HG03354 (cell line): ENCODE results near the gene HPN.

Experiments
- ATAC-seq: cut with Tn5 transposase; IDR thresholded peaks from one replicate; pipeline ENCODE4 v1.9.1; 2021; ENCODE audit warnings: mild to moderate bottlenecking; ENCODE audit not compliant: unreplicated experiment, poor library complexity, severe bottlenecking

Gene HPN

DNA sequence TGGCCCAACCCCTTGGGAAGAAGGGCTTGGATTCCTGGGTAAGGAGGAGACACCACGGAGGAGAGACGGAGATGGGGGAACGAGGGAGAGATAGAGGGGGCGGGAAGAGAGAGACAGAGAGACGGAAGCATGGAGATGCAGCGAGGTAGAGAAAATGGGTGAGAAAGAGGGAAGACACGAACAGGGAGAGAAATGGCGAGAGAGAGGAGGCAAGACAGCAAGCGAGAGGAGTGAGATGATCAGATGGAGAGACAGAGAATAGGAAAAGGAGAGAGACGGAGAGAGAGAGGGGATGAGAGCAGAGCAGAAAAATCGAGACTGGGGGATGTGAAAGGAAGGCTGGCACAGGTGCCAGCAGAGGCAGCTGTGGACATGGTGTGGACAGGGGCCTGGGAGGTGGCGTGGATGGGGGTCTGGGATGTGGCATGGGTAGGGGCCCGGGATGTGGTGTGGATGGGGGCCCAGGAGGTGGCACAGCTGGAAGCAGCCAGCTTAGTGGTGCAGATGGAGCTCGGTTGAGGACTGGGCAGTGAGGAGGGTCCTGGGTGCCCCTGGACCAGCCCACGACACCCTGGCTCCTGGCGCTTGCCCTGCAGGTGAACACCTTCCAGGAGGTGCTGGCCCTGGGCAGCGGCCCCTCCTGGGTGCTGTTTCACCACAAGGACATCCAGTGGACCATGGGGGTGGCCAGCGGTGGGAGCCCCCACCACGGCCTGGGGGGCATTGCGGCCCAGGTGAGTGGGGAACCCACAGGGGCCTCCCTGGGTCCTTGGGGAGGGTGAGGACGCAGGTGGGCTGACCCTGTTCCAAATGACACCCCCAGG, 33.9 kb downstream of the HPN start:
- ATAC-seq: no peak

DNA sequence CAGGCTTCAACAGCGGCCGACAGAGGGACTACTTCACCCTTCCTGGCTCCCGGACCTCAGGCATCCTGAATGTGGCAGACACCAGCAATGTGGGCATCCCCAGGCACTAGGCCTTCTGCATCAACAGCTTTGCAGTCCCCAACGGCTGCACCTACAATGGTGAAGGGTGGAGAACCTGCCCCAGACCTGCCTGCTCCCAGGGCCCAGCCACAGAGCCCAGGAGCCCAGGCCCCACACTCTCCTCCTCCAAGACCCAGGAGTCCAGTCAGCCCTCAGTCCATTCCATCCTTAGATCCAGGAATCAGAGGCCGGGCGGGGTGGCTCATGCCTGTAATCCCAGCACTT, 34.5 kb downstream of the HPN start:
- ATAC-seq: no peak

DNA sequence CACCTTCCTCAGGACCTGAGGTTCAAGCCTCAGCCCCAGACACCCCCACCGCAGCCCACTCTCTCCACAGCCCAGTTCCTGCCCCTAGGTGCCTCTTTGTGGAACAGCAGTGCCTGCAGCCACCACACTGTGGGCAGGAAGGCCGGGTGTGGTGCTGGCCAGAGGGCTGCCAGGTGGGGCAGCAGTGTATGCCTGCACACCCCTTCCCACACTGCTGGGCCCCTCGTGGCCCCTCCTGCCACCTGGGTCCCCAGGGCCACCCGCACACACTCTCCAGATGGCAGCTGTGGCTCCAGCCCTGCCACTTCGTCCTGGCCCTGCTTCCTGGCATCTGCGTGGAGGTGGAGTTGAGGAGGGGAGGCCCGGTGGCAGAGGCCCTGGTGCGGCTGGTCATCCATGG, 35.1 kb downstream of the HPN start:
- ATAC-seq: no peak

DNA sequence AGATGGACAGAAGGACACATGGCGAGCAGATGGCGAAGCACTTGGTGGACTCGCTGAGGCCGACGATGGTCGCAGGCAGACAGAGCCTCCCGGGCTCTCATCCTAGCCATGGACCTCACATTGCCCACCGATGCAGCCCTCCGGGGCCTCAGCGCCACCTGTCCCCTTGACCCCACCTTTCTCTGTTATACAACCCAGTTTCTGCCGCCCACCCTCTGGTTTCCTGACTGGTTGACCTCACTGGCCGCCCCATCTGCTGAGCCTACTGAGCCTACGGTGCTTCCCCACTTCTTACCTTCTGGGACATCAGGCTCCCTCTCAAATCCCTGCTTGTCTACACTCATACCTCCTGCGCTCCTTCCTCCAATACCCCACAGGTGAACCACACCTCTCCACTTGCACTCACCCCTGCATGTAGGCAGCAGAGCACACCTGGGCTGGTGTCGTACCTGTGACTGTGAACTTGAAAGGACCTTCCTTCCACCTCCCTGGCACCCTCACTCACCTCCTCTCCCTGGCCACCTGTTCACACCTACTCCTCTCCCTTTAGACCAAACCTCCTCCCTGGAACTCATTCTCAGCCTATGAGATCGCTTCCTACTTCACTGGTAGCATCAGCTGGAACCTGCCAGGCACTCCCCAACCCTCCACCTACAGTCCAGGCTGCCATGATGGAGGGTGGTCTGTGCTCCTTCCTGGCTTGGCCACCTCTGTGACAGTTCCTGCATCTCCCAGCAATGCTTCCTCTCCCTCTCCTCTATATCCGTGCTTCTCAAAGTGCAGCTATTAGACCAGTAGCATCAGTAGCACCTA, 36.1 kb downstream of the HPN start:
- ATAC-seq: no peak

DNA sequence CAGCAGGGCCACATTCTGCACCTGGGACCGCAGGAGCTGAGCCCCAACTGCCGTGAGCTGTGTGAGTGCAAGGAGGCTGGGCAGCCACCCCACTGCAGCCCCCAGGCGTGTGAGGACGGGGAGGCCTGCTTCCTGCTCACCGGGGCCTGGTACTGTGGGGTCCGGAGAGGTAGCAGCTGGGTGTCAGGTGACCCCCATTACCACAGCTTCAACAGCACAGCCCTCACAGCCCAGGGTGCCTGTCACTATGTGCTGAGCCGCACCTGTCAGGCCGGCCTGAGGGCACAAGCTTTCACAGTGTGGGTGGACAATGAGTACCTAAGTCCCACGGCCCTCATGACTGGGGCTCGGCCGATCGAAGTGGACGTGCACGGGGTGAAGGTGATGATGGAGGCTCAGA, 38.3 kb downstream of the HPN start:
- ATAC-seq: no peak

DNA sequence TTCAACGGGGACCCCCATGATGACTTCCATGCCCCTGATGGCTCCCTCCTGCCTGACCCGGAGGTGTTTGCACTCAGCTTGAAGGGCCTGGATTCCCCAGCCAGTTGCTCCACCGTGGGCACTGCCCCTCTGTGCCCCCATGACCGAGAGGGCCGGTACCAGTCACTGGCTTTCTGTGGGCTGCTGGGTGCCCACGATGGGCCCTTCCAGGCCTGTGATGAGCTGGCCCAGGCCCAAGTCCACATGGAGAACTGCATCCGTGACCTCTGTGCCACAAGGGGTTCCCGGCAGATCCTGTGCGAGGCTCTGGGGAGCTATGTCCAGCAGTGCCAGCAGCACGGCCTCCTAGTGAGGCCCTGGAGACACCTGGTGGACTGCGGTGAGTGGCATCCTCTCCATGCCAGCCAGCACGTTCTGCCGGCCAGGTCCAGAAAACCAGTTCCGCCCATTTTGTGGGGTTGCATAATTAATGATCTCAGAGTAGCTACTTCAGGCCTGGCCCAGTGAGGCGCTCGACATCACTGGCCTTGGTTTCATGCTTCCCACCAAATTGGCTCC, 39.2 kb downstream of the HPN start:
- no peak for ATAC-seq

DNA sequence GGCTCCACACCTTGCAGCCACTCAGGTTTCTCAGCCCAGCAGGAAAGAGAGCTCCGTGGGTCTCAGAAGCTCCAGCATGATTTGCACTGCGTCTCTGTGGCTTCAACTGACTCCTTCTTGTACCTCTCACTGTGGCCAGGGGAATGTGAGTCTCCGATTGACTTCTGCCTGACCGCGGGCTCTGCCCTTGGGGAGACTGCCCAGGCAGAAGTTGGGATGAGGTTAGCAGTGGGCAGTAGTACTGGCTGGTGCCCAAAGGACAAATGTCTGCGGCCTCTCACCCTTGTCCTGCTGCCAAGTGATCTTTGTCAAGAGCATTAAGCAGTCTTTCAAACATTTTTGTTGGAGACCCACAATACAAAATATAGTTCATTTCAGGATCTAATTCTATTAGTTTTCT, 39.7 kb downstream of the HPN start:
- no peak for ATAC-seq

DNA sequence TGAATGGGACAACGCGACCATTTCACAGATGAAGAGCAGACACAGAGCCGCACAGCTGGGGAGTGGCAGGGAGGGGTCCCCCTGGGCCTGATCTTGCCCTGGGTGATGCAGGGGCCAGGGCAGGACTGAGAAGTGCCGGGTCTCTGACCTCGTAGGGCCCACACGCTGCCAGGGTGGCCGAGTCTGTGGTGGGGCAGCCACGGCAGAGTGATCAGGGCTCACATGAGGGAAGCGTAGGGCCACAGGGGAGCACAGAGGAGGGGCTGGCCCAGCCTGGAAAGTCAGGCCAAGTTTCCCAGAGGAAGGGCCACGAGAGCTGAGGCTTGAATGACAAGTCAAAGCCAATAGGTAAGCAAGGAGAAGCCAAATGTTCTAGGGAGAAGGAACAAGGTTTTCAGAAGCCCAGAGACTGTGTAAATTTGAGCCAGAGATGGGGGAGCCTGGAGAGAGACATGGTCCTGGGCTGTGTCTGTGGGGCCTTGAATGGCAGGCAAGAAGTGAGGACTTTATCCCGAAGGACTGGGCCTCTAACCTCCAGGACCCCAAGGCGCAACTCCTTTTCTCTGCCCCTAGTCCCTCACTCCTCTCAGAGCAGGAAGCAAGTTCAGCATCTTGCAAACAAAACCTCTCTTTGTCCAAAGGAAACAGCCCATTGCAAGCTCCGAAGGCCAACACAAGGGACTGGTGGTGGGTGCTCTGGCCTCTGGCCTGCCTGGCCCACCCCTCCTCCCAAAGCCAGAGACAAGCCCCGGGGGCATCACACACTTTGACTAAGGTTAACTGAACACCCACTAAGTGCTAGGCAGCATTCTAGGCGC, 42.4 kb downstream of the HPN start:
- ATAC-seq: no peak

DNA sequence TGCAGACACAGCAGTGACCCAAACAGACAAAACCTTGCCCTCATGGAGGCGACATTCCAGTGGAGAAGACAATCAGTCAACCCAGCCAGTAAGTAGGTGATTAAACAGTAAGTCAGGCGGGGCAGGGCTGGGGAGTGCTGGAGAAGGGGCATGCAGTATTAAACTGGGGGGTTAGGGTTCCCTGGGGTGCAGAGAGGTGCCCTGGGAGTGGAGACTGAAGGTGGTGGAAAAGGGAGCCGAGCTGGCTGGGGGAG, 42.9 kb downstream of the HPN start:
- no peak for ATAC-seq

DNA sequence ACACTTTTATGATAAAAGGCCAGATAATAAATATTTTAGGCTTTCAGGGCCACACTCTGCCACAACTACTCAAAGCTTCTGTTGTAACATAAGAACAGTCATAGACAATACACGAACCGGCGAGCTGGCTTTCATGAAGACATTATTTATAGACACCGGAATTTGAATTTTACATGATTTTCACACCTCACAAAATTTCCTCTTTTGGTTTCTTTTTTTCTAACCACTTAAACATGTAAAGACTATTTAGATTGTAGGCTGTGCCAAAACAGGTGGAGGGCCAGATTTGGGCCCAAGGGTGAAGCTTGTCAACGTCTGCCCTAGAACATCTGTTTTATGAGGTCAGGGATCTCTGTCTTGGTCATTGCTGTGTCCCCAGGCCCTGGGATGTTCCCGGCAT, 44.4 kb downstream of the HPN start:
- ATAC-seq: no peak

DNA sequence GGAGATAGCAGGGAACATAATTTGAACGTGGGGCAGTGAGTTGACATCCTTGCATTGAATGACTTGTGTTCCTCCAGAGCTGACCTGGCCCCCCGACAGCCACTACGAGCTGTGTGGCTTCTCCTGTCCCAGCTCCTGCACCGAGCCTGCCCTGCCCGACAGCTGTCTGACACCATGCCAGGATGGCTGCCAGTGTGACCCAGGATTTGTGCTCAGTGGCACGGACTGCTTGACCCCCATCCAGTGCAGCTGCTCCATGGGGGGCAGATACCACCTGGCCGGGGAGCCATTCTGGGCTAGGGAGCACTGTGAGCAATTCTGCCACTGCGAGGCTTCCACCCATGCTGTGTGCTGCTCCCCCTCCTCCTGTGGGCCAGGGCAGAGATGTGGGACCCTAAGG, 44.9 kb downstream of the HPN start:
- ATAC-seq: no peak

DNA sequence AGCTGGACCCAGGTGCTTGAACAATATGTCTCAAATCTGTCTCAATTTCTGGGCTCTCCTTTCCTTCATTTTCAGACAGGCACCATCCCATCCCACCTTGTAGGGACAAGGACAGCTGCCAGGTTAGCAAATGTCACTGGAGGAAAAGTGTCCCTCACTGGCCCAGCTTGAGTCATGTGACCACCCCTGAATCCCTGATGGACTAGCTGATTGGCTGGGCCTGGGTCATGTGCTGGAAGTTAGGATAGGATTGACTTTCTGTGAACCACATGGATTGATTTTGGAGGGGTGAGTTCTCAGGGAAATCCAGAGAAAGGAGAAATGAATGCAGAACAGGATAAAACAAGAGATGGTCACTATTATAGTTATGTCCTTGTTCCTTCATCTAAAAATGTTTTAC, 45.9 kb downstream of the HPN start:
- ATAC-seq: no peak

DNA sequence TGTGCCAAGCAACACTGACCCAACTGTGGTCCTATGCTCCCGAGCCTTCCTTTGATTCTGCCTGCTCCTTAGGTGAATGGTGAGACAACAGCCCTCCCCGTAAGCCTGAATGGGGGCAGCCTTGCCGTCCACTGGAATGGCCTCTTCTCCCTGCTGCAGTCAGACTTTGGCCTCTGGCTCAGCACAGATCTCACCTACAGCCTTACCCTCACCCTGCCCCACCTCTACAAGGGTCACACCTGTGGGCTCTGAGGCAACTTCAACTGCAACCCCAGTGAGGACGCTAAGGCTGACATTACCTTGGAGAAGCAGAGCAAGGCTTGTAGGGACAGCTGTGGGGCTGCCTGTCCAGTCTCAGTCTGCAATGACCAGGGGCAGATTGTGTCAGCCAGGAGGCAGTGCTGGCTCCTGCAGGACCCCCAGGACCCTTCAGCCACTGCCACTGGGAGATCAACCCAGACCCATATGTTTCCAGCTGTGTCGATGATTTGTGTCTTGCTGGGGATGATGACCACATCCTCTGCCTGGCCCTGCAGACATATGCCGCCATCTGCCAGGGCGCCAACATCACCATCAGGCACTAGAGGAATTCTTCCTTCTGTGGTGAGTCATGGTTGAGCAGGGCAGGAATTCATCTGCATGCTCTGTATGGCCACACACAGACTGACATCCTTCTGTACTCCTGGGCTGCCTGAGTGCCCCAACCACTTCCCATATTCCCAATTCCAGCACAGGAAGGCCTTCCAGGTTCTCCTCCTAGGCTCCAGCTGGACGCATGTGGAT, 46.8 kb downstream of the HPN start:
- ATAC-seq: no peak

DNA sequence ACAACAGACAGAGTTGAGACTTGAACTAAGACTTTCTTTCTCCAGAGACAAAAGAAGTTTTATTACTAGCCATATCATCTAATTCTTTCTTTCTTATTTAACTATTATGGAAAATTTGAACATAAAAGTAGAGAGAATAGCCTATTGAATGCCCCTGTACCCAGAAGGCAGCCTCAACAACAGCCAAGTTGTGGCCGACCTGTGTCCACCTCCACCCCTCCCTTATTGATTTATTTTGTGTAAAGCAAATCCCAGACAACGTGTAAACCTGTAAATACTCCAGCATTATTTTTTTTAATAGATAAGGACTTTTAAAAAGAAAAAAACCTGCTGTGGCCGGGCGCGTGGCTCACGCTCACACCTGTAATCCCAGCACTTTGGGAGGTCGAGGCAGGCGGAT, 48.0 kb downstream of the HPN start:
- ATAC-seq: no peak

DNA sequence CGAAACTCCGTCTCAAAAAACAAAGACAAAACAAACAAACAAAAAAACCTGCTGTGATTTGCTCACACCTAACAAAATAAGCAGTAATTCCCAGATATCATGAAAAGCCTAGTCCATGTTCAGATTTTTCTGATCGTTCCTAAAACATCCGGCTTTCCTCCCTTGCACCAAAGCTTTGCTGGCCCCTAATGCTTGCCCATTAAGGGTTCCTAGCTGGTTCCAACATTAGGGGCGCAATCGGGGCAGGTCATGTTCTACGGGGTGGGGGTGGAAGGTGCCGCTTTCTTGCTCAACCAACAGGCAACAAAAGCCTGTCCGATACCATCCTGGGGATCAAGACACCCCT, 48.6 kb downstream of the HPN start:
- ATAC-seq: no peak

DNA sequence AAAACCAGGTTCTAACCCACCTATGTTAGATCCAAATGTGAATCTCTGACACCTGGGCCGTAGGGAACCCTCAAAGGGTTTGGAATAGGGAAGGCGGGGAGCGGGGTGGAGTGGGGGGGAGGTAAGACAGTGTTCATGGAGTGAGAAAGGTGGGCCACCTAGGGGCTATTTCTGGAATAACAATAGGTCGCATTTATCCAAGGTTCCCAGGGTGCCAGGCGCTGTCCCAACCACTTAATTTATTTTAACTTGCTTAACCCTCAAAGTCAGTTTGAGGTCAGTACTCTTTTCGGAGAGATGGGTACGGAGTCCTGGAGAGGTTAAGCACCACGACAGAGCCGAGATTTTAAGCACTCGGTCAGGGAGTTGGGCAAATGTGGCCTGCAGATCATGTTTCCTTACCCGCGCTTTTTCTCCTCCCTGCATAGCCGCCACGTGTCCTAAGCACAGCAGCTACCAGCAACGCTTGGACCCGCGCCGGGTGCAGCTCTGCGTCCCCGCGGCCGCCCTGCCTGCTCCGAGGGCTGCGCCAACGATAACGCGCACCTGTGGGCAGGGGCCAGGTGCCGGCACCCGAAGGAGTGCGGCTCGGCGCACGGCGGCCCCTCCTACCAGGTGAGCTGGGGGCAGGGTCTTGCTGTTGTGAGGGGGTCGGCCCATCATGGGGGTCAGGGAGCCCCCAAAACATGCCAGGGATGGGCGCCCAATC, 49.1 kb downstream of the HPN start:
- no peak for ATAC-seq

DNA sequence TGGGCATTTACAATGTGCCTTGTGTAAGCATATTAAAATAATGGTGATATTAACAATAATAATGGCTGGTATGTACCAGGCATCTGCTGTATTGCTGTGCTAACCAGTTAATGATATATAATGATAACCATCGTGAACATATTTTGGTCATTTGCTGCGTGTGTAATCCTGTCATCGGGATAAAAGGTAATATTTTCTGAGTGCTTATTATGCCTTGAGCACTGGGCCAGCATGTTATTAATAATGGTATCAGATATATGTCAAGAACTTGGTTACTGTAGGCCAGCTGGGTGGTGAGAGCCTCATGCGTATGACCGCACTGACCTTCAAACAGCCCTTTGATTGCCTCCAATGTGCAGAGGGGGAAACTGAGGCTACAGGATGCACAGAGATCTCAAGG, 51.9 kb downstream of the HPN start:
- no peak for ATAC-seq

DNA sequence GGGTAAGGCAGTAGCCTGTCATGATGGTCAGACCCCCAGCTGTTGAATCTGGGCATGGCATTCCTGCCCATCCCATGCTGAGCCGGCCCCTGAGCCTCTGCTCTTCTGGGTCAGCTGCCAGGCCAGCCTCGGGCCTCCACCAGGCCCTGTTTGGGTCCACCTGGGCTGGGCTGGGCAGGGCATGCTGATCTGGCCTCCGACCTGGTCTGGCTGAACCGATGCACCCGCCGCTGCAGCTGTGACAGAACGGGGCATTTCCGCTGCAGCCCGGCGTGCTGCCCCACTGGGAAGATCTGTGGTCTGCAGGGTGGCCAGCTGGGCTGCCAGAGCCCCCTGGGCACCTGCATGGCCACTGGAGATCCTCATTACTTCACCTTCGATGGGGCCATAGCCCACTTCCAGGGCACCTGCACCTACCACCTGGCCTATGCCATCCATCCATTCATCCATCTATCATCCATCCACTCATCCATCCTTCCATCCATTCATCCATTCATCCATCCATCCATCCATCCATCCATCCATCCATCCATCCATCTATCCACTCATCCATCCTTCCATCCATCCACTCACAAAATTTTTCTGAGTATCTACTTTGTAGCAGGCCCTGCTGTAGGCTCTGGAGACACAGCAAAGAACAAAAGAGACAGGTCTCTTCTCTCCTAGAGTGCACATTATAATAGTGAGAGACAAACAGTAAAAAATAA, 52.6 kb downstream of the HPN start:
- no peak for ATAC-seq

DNA sequence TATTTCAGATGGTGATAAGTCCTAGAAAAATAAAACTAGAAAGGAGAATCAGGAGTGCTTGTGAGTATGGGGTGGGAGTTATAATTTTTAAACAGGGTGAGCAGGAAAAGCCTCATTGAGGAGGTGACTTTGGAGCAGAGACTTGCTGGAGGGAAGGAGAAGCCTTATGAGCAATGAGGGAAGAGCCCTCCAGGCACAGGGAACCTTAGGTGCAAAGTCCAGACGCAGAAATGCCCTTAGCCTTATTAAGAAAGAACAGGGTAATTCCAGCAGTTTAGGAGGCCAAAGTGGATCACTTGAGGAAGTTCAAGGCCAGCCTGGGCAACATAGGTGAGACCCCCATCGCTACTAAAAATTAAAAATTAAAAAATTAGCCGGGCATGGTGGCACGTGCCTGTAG, 53.1 kb downstream of the HPN start:
- ATAC-seq: no peak
